SK-N-MC (cell line): ENCODE data around the gene NEIL1.

ENCODE experiments used
- EZH2 ChIP-seq: fragments of 200-600 bp; sonication (generic); IDR thresholded peaks from one replicate; pipeline ENCODE4 v1.6.1; 2017; ENCODE audit warnings: antibody characterized with exemption
- POLR2AphosphoS5 ChIP-seq: IDR thresholded peaks from 2 replicates; pipeline ENCODE4 v1.6.1; 2012; ENCODE audit warnings: mild to moderate bottlenecking, low read depth, low read length, borderline replicate concordance

- no peak for TF ChIP-seq EZH2
- no peak for TF ChIP-seq POLR2AphosphoS5
Measured at GRCh38 chr15:75348562-75349350, 1.9 kb downstream of the NEIL1 start.
